Liver (tissue), 9 donors: Measurements from ENCODE around the gene TMEM167A. TPM values are rescaled to one million over a fixed set of nuclear protein-coding genes. Genes with fewer than 3 reads are reported as not detected.

ENCODE experiments used
- DNase-seq: peaks from one replicate; pipeline ENCODE4 v3.0.0-alpha.2; 2017; ENCODE audit warnings: low spot score
- H3K27ac ChIP-seq, 2 donors: one replicate each; pipeline ENCODE4 v1.7.0; 2013; ENCODE audit warnings: inconsistent platforms in 2 of 2, low read length in 2 of 2, control low read depth in 1 of 2, low read depth in 1 of 2, mild to moderate bottlenecking in 1 of 2
- H3K27me3 ChIP-seq, 4 donors: one replicate each; pipeline versions ENCODE4 v1.6.1 to v1.7.0; 2013; ENCODE audit warnings: low read length in 3 of 4, inconsistent platforms in 1 of 4, mild to moderate bottlenecking in 1 of 4, moderate library complexity in 1 of 4; ENCODE audit not compliant: control insufficient read depth in 4 of 4, insufficient read depth in 4 of 4
- H3K36me3 ChIP-seq, 4 donors: one replicate each; pipeline versions ENCODE4 v1.6.1 to v1.7.0; 2013; ENCODE audit warnings: low read length in 3 of 4, mild to moderate bottlenecking in 3 of 4, low read depth in 1 of 4, moderate library complexity in 1 of 4; ENCODE audit not compliant: control insufficient read depth in 4 of 4, insufficient read depth in 3 of 4
- H3K4me1 ChIP-seq, 4 donors: one replicate each; pipeline versions ENCODE4 v1.6.1 to v1.7.0; 2013; ENCODE audit warnings: low read length in 3 of 4, mild to moderate bottlenecking in 3 of 4, moderate library complexity in 1 of 4; ENCODE audit not compliant: control insufficient read depth in 4 of 4, insufficient read depth in 4 of 4
- H3K4me3 ChIP-seq, 3 donors: one replicate each; pipeline versions ENCODE4 v1.6.1 to v1.7.0; 2013; ENCODE audit warnings: low read length in 3 of 3, control low read depth in 1 of 3, low read depth in 1 of 3, mild to moderate bottlenecking in 1 of 3
- H3K9ac ChIP-seq, 2 donors: one replicate each; pipeline ENCODE4 v1.7.0; 2013; ENCODE audit warnings: low read length in 2 of 2, mild to moderate bottlenecking in 2 of 2, moderate library complexity in 2 of 2, control low read depth in 1 of 2, low read depth in 1 of 2
- H3K9me3 ChIP-seq, 4 donors: one replicate each; pipeline versions ENCODE4 v1.6.1 to v1.7.0; 2013; ENCODE audit warnings: low read length in 3 of 4; ENCODE audit not compliant: control insufficient read depth in 4 of 4
- EGR1 ChIP-seq, 2 donors: IDR thresholded peaks; 2 replicates each; pipeline ENCODE4 v1.6.1; 2016 to 2018; ENCODE audit warnings: antibody characterized with exemption in 2 of 2, low read depth in 2 of 2
- FOXA1 ChIP-seq: IDR thresholded peaks from 2 replicates; pipeline ENCODE4 v1.6.1; 2016; ENCODE audit warnings: antibody characterized with exemption
- FOXA2 ChIP-seq: IDR thresholded peaks from 2 replicates; pipeline ENCODE4 v1.6.1; 2016; ENCODE audit warnings: antibody characterized with exemption
- GABPA ChIP-seq, 2 donors: IDR thresholded peaks in 1 of 2; conservative IDR thresholded peaks in 1 of 2; 2 replicates each; pipeline ENCODE4 v1.6.1; 2016; ENCODE audit warnings: antibody characterized with exemption in 2 of 2, mild to moderate bottlenecking in 1 of 2, moderate library complexity in 1 of 2
- HNF4A ChIP-seq, 2 donors: conservative IDR thresholded peaks; 2 replicates each; pipeline ENCODE4 v1.6.1; 2016; ENCODE audit warnings: antibody characterized with exemption in 2 of 2, mild to moderate bottlenecking in 2 of 2
- HNF4G ChIP-seq: IDR thresholded peaks from 2 replicates; pipeline ENCODE4 v1.6.1; 2016; ENCODE audit warnings: antibody characterized with exemption
- JUND ChIP-seq, 2 donors: IDR thresholded peaks; 2 replicates each; pipeline ENCODE4 v1.6.1; 2016; ENCODE audit warnings: antibody characterized with exemption in 2 of 2
- NR2F2 ChIP-seq: IDR thresholded peaks from 2 replicates; pipeline ENCODE4 v1.6.1; 2016; ENCODE audit warnings: antibody characterized with exemption
- RAD21 ChIP-seq, 2 donors: IDR thresholded peaks; 2 replicates each; pipeline ENCODE4 v1.6.1; 2016; ENCODE audit warnings: antibody characterized with exemption in 2 of 2, mild to moderate bottlenecking in 2 of 2
- RXRA ChIP-seq, 2 donors: IDR thresholded peaks; 2 replicates each; pipeline ENCODE4 v1.6.1; 2017 to 2018; ENCODE audit warnings: antibody characterized with exemption in 2 of 2, mild to moderate bottlenecking in 1 of 2
- SP1 ChIP-seq: IDR thresholded peaks from 2 replicates; pipeline ENCODE4 v1.6.1; 2018; ENCODE audit warnings: antibody characterized with exemption, mild to moderate bottlenecking
- TAF1 ChIP-seq: conservative IDR thresholded peaks from 2 replicates; pipeline ENCODE4 v1.6.1; 2016; ENCODE audit warnings: antibody characterized with exemption, mild to moderate bottlenecking
- YY1 ChIP-seq: IDR thresholded peaks from 2 replicates; pipeline ENCODE4 v1.6.1; 2016; ENCODE audit warnings: antibody characterized with exemption, mild to moderate bottlenecking
- WGBS: extraction: QIAGEN DNeasy Blood & Tissue Kit; methylation state at CpG from one replicate; pipeline ENCODE4 v1.1.7; 2013; 5-methylcytosine and 5-hydroxymethylcytosine counted together
- polyA plus RNA-seq, 2 donors: library from polyadenylated mRNA; stranded (reverse) in 1 of 2; unstranded in 1 of 2; fragments of 200-250 nt in 1 of 2; fragments of >200 nt in 1 of 2; fragmentation: Nextera tagmentation in 1 of 2; extraction: Ambion mirVana in 1 of 2; gene quantifications; one replicate each; pipeline versions ENCODE4 v1.2.1 to v1.2.3, GENCODE V29; 2013 to 2015
- total RNA-seq, 2 donors: library from RNA; depleted of rRNA; stranded (reverse); fragments of >200 nt; gene quantifications; one replicate each; pipeline ENCODE4 v1.2.3, GENCODE V29; 2014
- TF ChIP-seq, protein P1 (sequence below): IDR thresholded peaks from 2 replicates; pipeline ENCODE4 v1.6.1; 2016; ENCODE audit warnings: antibody characterized with exemption
- TF ChIP-seq, protein P2 (sequence below): IDR thresholded peaks from 2 replicates; pipeline ENCODE4 v1.6.1; 2016; ENCODE audit warnings: antibody characterized with exemption, mild to moderate bottlenecking
- TF ChIP-seq, protein P3 (sequence below): IDR thresholded peaks from 2 replicates; pipeline ENCODE4 v1.6.1; 2016; ENCODE audit warnings: antibody characterized with exemption
- TF ChIP-seq, protein P4 (sequence below): IDR thresholded peaks from 2 replicates; pipeline ENCODE4 v1.6.1; 2016; ENCODE audit warnings: antibody characterized with exemption
- TF ChIP-seq, protein P5 (sequence below): fragments of 150-350 bp; IDR thresholded peaks from 2 replicates; pipeline ENCODE4 v1.5.1; 2017; ENCODE audit warnings: improper control_type of control experiment, low read depth, low read length; ENCODE audit not compliant: missing input control
- donor health status: healthy.
- donor health status: healthy.
- donor health status: healthy.
- donor health status: healthy.
- donor health status: healthy.

TMEM167A gene
- total and polyA plus RNA-seq, 4 donors, result 27.0 to 55.2 (median 37.1) TPM

DNA sequence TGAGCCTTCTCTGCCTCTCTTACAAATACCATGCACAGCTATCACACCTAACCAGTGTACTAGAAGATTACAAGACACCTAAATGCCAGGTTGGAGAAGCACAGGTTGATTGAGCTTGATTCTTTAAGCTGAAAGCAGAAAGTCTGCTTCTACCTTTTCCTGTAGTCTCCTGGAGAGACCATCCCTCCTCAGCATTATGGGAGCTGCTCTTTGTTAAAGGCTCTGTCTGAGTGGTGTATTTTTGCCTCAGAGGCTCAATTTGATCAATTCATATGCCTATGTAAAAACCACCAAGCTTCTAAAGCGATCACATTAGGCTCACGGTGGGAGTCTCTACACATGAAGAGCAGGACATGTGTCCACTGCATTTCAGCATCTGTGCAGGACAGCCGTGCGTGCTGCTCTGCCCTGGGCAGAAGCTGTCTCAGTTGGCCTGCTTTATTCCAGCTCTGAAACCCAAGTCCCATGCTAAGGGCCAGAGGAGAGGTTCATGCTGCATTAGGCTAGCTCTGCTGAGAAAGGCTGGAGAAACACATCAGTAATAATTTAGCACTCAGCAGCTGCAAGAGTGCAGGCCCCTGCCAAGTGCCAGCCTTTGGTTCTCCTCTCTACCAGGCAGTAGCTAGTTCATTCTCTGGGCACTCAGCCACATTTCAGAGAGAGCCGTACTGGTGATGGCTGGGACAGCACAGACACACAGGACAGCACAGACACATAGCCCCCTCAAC lies 41.7 kb downstream of the TMEM167A start:
- no peak overlapping the region for H3K4me3 ChIP-seq
- H3K9me3 ChIP-seq, result no peaks in the 10 kb centered on the region
- H3K27me3 ChIP-seq, result no peaks in the 10 kb centered on the region
- H3K9ac ChIP-seq, result no peak overlapping the region
- no peak overlapping the region for H3K27ac ChIP-seq
- H3K4me1 ChIP-seq, result no peaks in the 10 kb centered on the region
- no peak for TF ChIP-seq SP1
- TF ChIP-seq, protein P1, sequence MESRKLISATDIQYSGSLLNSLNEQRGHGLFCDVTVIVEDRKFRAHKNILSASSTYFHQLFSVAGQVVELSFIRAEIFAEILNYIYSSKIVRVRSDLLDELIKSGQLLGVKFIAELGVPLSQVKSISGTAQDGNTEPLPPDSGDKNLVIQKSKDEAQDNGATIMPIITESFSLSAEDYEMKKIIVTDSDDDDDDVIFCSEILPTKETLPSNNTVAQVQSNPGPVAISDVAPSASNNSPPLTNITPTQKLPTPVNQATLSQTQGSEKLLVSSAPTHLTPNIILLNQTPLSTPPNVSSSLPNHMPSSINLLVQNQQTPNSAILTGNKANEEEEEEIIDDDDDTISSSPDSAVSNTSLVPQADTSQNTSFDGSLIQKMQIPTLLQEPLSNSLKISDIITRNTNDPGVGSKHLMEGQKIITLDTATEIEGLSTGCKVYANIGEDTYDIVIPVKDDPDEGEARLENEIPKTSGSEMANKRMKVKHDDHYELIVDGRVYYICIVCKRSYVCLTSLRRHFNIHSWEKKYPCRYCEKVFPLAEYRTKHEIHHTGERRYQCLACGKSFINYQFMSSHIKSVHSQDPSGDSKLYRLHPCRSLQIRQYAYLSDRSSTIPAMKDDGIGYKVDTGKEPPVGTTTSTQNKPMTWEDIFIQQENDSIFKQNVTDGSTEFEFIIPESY, result no peak
- TF ChIP-seq EGR1 (IDR thresholded peaks at IDR 0.05; ENCODE audit: low read depth in 2 of 2), result no peak
- no peak for TF ChIP-seq FOXA1
- TF ChIP-seq, protein P2, sequence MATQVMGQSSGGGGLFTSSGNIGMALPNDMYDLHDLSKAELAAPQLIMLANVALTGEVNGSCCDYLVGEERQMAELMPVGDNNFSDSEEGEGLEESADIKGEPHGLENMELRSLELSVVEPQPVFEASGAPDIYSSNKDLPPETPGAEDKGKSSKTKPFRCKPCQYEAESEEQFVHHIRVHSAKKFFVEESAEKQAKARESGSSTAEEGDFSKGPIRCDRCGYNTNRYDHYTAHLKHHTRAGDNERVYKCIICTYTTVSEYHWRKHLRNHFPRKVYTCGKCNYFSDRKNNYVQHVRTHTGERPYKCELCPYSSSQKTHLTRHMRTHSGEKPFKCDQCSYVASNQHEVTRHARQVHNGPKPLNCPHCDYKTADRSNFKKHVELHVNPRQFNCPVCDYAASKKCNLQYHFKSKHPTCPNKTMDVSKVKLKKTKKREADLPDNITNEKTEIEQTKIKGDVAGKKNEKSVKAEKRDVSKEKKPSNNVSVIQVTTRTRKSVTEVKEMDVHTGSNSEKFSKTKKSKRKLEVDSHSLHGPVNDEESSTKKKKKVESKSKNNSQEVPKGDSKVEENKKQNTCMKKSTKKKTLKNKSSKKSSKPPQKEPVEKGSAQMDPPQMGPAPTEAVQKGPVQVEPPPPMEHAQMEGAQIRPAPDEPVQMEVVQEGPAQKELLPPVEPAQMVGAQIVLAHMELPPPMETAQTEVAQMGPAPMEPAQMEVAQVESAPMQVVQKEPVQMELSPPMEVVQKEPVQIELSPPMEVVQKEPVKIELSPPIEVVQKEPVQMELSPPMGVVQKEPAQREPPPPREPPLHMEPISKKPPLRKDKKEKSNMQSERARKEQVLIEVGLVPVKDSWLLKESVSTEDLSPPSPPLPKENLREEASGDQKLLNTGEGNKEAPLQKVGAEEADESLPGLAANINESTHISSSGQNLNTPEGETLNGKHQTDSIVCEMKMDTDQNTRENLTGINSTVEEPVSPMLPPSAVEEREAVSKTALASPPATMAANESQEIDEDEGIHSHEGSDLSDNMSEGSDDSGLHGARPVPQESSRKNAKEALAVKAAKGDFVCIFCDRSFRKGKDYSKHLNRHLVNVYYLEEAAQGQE, result no peak
- TF ChIP-seq, protein P3, sequence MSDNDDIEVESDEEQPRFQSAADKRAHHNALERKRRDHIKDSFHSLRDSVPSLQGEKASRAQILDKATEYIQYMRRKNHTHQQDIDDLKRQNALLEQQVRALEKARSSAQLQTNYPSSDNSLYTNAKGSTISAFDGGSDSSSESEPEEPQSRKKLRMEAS, result no peak
- TF ChIP-seq TAF1, result no peak
- no peak for TF ChIP-seq RAD21 (IDR thresholded peaks at IDR 0.05)
- TF ChIP-seq, protein P4, sequence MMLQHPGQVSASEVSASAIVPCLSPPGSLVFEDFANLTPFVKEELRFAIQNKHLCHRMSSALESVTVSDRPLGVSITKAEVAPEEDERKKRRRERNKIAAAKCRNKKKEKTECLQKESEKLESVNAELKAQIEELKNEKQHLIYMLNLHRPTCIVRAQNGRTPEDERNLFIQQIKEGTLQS, result no peak
- no peak for TF ChIP-seq GABPA (IDR thresholded peaks at IDR 0.05 in 1 of 2, conservative IDR thresholded peaks at IDR 0.05 in 1 of 2)
- TF ChIP-seq NR2F2, result no peak
- TF ChIP-seq, protein P5, sequence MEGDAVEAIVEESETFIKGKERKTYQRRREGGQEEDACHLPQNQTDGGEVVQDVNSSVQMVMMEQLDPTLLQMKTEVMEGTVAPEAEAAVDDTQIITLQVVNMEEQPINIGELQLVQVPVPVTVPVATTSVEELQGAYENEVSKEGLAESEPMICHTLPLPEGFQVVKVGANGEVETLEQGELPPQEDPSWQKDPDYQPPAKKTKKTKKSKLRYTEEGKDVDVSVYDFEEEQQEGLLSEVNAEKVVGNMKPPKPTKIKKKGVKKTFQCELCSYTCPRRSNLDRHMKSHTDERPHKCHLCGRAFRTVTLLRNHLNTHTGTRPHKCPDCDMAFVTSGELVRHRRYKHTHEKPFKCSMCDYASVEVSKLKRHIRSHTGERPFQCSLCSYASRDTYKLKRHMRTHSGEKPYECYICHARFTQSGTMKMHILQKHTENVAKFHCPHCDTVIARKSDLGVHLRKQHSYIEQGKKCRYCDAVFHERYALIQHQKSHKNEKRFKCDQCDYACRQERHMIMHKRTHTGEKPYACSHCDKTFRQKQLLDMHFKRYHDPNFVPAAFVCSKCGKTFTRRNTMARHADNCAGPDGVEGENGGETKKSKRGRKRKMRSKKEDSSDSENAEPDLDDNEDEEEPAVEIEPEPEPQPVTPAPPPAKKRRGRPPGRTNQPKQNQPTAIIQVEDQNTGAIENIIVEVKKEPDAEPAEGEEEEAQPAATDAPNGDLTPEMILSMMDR, result no peak
- TF ChIP-seq HNF4G, result no peak
- TF ChIP-seq YY1, result no peak
- no peak for TF ChIP-seq FOXA2
- TF ChIP-seq RXRA (IDR thresholded peaks at IDR 0.05), result no peak
- no peak for TF ChIP-seq JUND (IDR thresholded peaks at IDR 0.05)
- no peak for TF ChIP-seq HNF4A (conservative IDR thresholded peaks at IDR 0.05)
- WGBS, result 77% methylated on average over 5 of the region's 5 CpGs
- H3K36me3 ChIP-seq, result no peaks in the 10 kb centered on the region
- DNase-seq, result no peak
